ENCODE data around the gene POTEJ. TPM values are rescaled to one million over a fixed set of nuclear protein-coding genes. Genes with fewer than 3 reads are reported as not detected.
"Not testable (repeated sequence)": the region's sequence is repeated elsewhere in the genome, so short reads cannot be mapped to it uniquely, and the experiment has no call there.

Gene POTEJ
- total RNA-seq, 2 donors from 2014 or later = 0.52 TPM; not detected in 1

- WGBS, 2 donors = no CpG with 5 or more reads among the region's 37 CpGs
- peak; percentile 13 to 63 (median 39) for TF ChIP-seq CTCF (IDR thresholded peaks at IDR 0.05)
- peak; percentile 48 to 78 (median 70) for DNase-seq
- H3K36me3 ChIP-seq (replicated peaks in 1 of 2; ENCODE audit: insufficient read depth in 1 of 2, low read depth in 2 of 2); H3K4me3 ChIP-seq; H3K27me3 ChIP-seq; H3K4me1 ChIP-seq; H3K9me3 ChIP-seq; intact Hi-C loops (cut with DNase I); H3K27ac ChIP-seq: not testable (repeated sequence)
- peak; percentile 73 for ATAC-seq
Observed at GRCh38 chr2:130693474-130693873, 82.2 kb downstream of the POTEJ start.

GRCh38 chr2:130703250-130703649 is 92.0 kb downstream of the POTEJ start:
- DNase-seq; H3K4me1 ChIP-seq; H3K9me3 ChIP-seq; intact Hi-C loops (cut with DNase I); H3K27ac ChIP-seq; H3K4me3 ChIP-seq; H3K36me3 ChIP-seq (replicated peaks in 1 of 2; ENCODE audit: insufficient read depth in 1 of 2, low read depth in 2 of 2); ATAC-seq; H3K27me3 ChIP-seq: not testable (repeated sequence)
- WGBS, 2 donors = 69 to 88% methylated on average over 3 of the region's 3 CpGs

Small RNAs within 50 kb of the gene (small RNA-seq; reads per million reads assigned to genes)
- not detected for gene RF00017
- not detected for gene RNU6-848P

Other genes with a start within 250 kb of the POTEJ start
- gene POTEI, start 102.1 kb upstream of the POTEJ start, total RNA-seq = under 1 TPM in 1 of 2 donors, not detected in 1; under 0.01 TPM
- gene CFC1B, start 90.2 kb upstream of the POTEJ start, total RNA-seq = not detected
- 10 to 100 TPM; 16.1 to 24.7 TPM for gene CFC1, start 11.9 kb upstream of the POTEJ start, total RNA-seq
- gene GPR148, start 117.6 kb downstream of the POTEJ start, total RNA-seq = not detected
- under 1 TPM; 0.33 to 0.78 TPM for gene AMER3, start 144.1 kb downstream of the POTEJ start, total RNA-seq
- gene ARHGEF4, start 225.5 kb downstream of the POTEJ start, total RNA-seq = 10 to 100 TPM; 28.8 to 39.9 TPM